Measurements from ENCODE around the gene SEM1.

DNA sequence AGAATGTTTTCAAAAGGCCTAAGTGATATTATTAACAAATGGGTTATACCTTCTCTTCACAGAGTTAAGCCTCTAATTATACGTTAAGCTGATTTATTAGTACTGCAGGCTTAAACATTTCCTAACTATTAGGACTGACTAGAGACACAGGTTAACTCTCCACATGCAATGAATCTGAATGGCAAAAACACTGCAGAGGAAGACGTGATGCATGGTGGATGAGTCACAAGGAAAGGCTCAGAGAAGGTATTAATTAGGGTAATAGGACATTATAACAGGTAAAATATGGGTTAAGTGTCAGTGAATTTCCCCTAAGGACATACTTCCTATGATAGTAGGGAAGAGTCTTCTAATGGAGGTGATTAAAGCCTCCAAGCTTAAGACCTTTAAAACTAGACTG, 24.7 kb upstream of the SEM1 start:
- TF ChIP-seq BACH1 (IDR thresholded peaks at IDR 0.05; ENCODE audit: low read length) (no peak), POLR2AphosphoS5 (IDR thresholded peaks at IDR 0.05; ENCODE audit: low read depth, low read length) (no peak), TCF12 (IDR thresholded peaks at IDR 0.05; ENCODE audit: low read depth, low read length) (no peak), EP300 (IDR thresholded peaks at IDR 0.05; ENCODE audit: borderline replicate concordance in 1 of 2, low read depth in 2 of 2, low read length in 2 of 2) (no peak), ZNF274 (IDR thresholded peaks at IDR 0.05; ENCODE audit: borderline replicate concordance, extremely low read depth, low read length) (no peak), YY1 (IDR thresholded peaks at IDR 0.05; ENCODE audit: low read depth, low read length) (no peak), EZH2 (IDR thresholded peaks at IDR 0.05; ENCODE audit: low read depth, low read length, severe bottlenecking) (no peak), TBP (IDR thresholded peaks at IDR 0.05; ENCODE audit: low read depth, low read length) (no peak), GABPA (IDR thresholded peaks at IDR 0.05; ENCODE audit: borderline replicate concordance, insufficient read depth, low read length) (no peak)
- TF ChIP-seq, protein P1, sequence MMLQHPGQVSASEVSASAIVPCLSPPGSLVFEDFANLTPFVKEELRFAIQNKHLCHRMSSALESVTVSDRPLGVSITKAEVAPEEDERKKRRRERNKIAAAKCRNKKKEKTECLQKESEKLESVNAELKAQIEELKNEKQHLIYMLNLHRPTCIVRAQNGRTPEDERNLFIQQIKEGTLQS (IDR thresholded peaks at IDR 0.05; ENCODE audit: insufficient read depth, low read depth, low read length), result no peak
- TF ChIP-seq, protein P2, sequence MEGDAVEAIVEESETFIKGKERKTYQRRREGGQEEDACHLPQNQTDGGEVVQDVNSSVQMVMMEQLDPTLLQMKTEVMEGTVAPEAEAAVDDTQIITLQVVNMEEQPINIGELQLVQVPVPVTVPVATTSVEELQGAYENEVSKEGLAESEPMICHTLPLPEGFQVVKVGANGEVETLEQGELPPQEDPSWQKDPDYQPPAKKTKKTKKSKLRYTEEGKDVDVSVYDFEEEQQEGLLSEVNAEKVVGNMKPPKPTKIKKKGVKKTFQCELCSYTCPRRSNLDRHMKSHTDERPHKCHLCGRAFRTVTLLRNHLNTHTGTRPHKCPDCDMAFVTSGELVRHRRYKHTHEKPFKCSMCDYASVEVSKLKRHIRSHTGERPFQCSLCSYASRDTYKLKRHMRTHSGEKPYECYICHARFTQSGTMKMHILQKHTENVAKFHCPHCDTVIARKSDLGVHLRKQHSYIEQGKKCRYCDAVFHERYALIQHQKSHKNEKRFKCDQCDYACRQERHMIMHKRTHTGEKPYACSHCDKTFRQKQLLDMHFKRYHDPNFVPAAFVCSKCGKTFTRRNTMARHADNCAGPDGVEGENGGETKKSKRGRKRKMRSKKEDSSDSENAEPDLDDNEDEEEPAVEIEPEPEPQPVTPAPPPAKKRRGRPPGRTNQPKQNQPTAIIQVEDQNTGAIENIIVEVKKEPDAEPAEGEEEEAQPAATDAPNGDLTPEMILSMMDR (IDR thresholded peaks at IDR 0.05; ENCODE audit: control extremely low read depth in 1 of 3, insufficient read depth in 1 of 3, low read depth in 1 of 3, low read length in 3 of 3), result no peak
- TF ChIP-seq, protein P3, sequence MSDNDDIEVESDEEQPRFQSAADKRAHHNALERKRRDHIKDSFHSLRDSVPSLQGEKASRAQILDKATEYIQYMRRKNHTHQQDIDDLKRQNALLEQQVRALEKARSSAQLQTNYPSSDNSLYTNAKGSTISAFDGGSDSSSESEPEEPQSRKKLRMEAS (IDR thresholded peaks at IDR 0.05), result no peak
